HCT116 (cell line): ENCODE results near the gene CSNK1D. TPM values are rescaled to one million over a fixed set of nuclear protein-coding genes. Genes with fewer than 3 reads are reported as not detected.

Experiments
- ATAC-seq: fragments of 200-7000 bp; cut with Tn5 transposase; 2 replicates; pipeline ENCODE4 v1.9.1; 2020; ENCODE audit warnings: mild to moderate bottlenecking, moderate library complexity
- BruUV-seq: library from RNA; stranded (reverse); fragments of 400-500 nt; replicated peaks from 2 replicates; lab custom pipeline; 2021; lab: Mats Ljungman, UMichigan
- CTCF ChIA-PET: fragments of 300-600 bp; sonication (Branson Sonifier 250); formaldehyde crosslinking; loops from one replicate; lab custom pipeline; 2021; ENCODE audit warnings: antibody characterized with exemption; lab: Charles Lee
- POLR2A ChIA-PET: fragments of 300-600, 350-600 bp; sonication (Branson Sonifier 250); formaldehyde crosslinking; loops from one replicate; lab custom pipeline; 2021; ENCODE audit warnings: antibody characterized with exemption; lab: Charles Lee
- RAD21 ChIA-PET, 2 experiments: fragments of 300-600 bp; sonication (Branson Sonifier 250); formaldehyde crosslinking; loops; one replicate each; lab custom pipeline; 2023; ENCODE audit warnings: low total read pairs in 2 of 2; ENCODE audit not compliant: uncharacterized antibody in 2 of 2, unreplicated experiment in 2 of 2, low non-redundant PET in 1 of 2; lab: Charles Lee
- DNase-seq: peaks from one replicate; pipeline ENCODE4 v3.0.0-alpha.2; 2010; ENCODE audit warnings: low read depth, low spot score
- H2AFZ ChIP-seq: fragments of 200-600 bp; shearing (Covaris generic), sonication (generic); 2 replicates; pipeline ENCODE4 v1.6.1; 2017; ENCODE audit warnings: low read depth, mixed run types, mixed read lengths, antibody characterized with exemption, low read length; ENCODE audit not compliant: poor library complexity, severe bottlenecking
- H3K27ac ChIP-seq: 2 replicates; pipeline ENCODE4 v1.5.1; 2012; ENCODE audit warnings: low read depth, low read length
- H3K27me3 ChIP-seq: fragments of 200-600 bp; sonication (generic); 2 replicates; pipeline ENCODE4 v1.6.1; 2016; ENCODE audit warnings: mixed run types, low read length, mixed read lengths; ENCODE audit not compliant: insufficient read depth
- H3K36me3 ChIP-seq, 2 experiments: fragments of 200-500 bp in 1 of 2; fragments of 200-600 bp in 1 of 2; sonication (Bioruptor generic) in 1 of 2; sonication (generic) in 1 of 2; 2 replicates each; pipeline versions ENCODE4 v1.5.1 to v1.6.1; 2014 to 2016; ENCODE audit warnings: low read length in 2 of 2, inconsistent platforms in 1 of 2, mixed read lengths in 1 of 2, mixed run types in 1 of 2; ENCODE audit not compliant: insufficient read depth in 2 of 2, control insufficient read depth in 1 of 2
- H3K4me1 ChIP-seq, 2 experiments: fragments of 200-600 bp in 1 of 2; sonication (generic) in 1 of 2; 2 replicates each; pipeline versions ENCODE4 v1.5.1 to v1.6.1; 2012 to 2017; ENCODE audit warnings: low read length in 2 of 2, inconsistent platforms in 1 of 2, mild to moderate bottlenecking in 1 of 2, mixed read lengths in 1 of 2, mixed run types in 1 of 2, moderate library complexity in 1 of 2; ENCODE audit not compliant: insufficient read depth in 2 of 2, control insufficient read depth in 1 of 2
- H3K4me2 ChIP-seq: fragments of 200-600 bp; sonication (generic); 2 replicates; pipeline ENCODE4 v1.6.1; 2017; ENCODE audit warnings: mixed run types, low read length, mixed read lengths
- H3K4me3 ChIP-seq, 2 experiments: fragments of 200-600 bp in 1 of 2; sonication (generic) in 1 of 2; replicated peaks in 1 of 2; 2 replicates each; pipeline ENCODE4 v1.5.1; 2011 to 2016; ENCODE audit warnings: low read length in 2 of 2, control low read depth in 1 of 2, low read depth in 1 of 2, mild to moderate bottlenecking in 1 of 2, mixed read lengths in 1 of 2, mixed run types in 1 of 2
- H3K79me2 ChIP-seq: fragments of 200-600 bp; sonication (generic); 2 replicates; pipeline ENCODE4 v1.6.1; 2017; ENCODE audit warnings: mild to moderate bottlenecking, mixed run types, low read length, moderate library complexity, mixed read lengths; ENCODE audit not compliant: insufficient read depth
- H3K9ac ChIP-seq: fragments of 200-600 bp; sonication (generic); 2 replicates; pipeline ENCODE4 v1.6.1; 2016; ENCODE audit warnings: low read length, mixed read lengths
- H3K9me2 ChIP-seq: fragments of 200-600 bp; sonication (generic), shearing (Covaris generic); 2 replicates; pipeline ENCODE4 v1.6.1; 2017; ENCODE audit warnings: mixed run types, mild to moderate bottlenecking, moderate library complexity; ENCODE audit not compliant: insufficient read depth
- H3K9me3 ChIP-seq, 2 experiments: fragments of 200-500 bp in 1 of 2; fragments of 200-600 bp in 1 of 2; sonication (Bioruptor generic) in 1 of 2; sonication (generic) in 1 of 2; 2 replicates each; pipeline ENCODE4 v1.6.1; 2014 to 2017; ENCODE audit warnings: low read length in 2 of 2, mixed read lengths in 2 of 2, inconsistent platforms in 1 of 2, low read depth in 1 of 2, mild to moderate bottlenecking in 1 of 2, mixed run types in 1 of 2, moderate library complexity in 1 of 2; ENCODE audit not compliant: control insufficient read depth in 1 of 2, insufficient read depth in 1 of 2
- H4K20me1 ChIP-seq: fragments of 200-600 bp; sonication (generic), shearing (Covaris generic); 2 replicates; pipeline ENCODE4 v1.6.1; 2017; ENCODE audit warnings: mixed run types, mild to moderate bottlenecking, moderate library complexity; ENCODE audit not compliant: insufficient read depth
- ATF3 ChIP-seq: IDR thresholded peaks from 2 replicates; pipeline ENCODE4 v1.6.1; 2012
- CBX3 ChIP-seq: IDR thresholded peaks from 2 replicates; pipeline ENCODE4 v1.6.1; 2012; ENCODE audit warnings: low read depth
- CEBPB ChIP-seq: IDR thresholded peaks from 2 replicates; pipeline ENCODE4 v1.6.1; 2012; ENCODE audit warnings: low read depth
- MAX ChIP-seq: IDR thresholded peaks from 2 replicates; pipeline ENCODE4 v1.6.1; 2012
- POLR2A ChIP-seq: IDR thresholded peaks from 2 replicates; pipeline ENCODE4 v1.7.0; 2011; ENCODE audit warnings: borderline replicate concordance; ENCODE audit not compliant: insufficient read depth, insufficient read length; ENCODE audit errors: extremely low read depth
- POLR2AphosphoS5 ChIP-seq: IDR thresholded peaks from 2 replicates; pipeline ENCODE4 v1.6.1; 2011; ENCODE audit warnings: mild to moderate bottlenecking, low read depth, low read length, moderate library complexity
- SIN3A ChIP-seq: IDR thresholded peaks from 2 replicates; pipeline ENCODE4 v1.6.1; 2012; ENCODE audit warnings: low read depth
- SP1 ChIP-seq: IDR thresholded peaks from 2 replicates; pipeline ENCODE4 v1.6.1; 2012; ENCODE audit warnings: low read depth
- YY1 ChIP-seq: IDR thresholded peaks from 2 replicates; pipeline ENCODE4 v1.6.1; 2011; ENCODE audit warnings: low read length, low read depth, moderate library complexity, mild to moderate bottlenecking; ENCODE audit not compliant: insufficient replicate concordance; ENCODE audit errors: extremely low read depth
- intact Hi-C: fragments of 100-400 bp; cut with micrococcal nuclease; formaldehyde crosslinking; loops from 2 replicates; pipeline ENCODE4 v1.10.0; 2022
- total RNA-seq: library from RNA; stranded (reverse); gene quantifications from one replicate; pipeline ENCODE4 v1.2.1, GENCODE V29; 2021; ENCODE audit not compliant: unreplicated experiment

CSNK1D gene
- total RNA-seq, 1 experiment from 2014 or later = 176 TPM

GRCh38 chr17:82291582-82292250 is 18.2 kb upstream of the CSNK1D start:
- DNase-seq (no peak), ATAC-seq (no peak)
- ChIA-PET CTCF (interaction anchor here (0.6 to 1.2 kb wide), 2 partner anchors 261 to 507 kb away, joined by 3 read pairs; no protein-coding TSS in a partner anchor), POLR2A (interaction anchor here (0.7 to 2.5 kb wide), 10 partner anchors 9 to 78 kb away, joined by 3 to 35 read pairs (median 8); partner anchors contain the start of gene CSNK1D), RAD21 (no interaction called here)
- H3K9ac ChIP-seq = peak overlapping the region; percentile 91
- H4K20me1 ChIP-seq = no peaks in the 10 kb centered on the region
- no peak overlapping the region for H2AFZ ChIP-seq
- no peaks in the 10 kb centered on the region for H3K9me3 ChIP-seq
- peak overlapping the region; percentile 78 for H3K4me2 ChIP-seq
- H3K9me2 ChIP-seq = no peaks in the 10 kb centered on the region
- peak overlapping the region; percentile 78 to 87 for H3K4me3 ChIP-seq
- peaks cover 40 to 64% of the 10 kb centered on the region in 2 experiments for H3K4me1 ChIP-seq
- TSS peak; percentile 83 for BruUV-seq
- peaks cover 3% of the 10 kb centered on the region; the same call in 1 of the 2 replicates for H3K79me2 ChIP-seq
- TF ChIP-seq SIN3A (no peak), CBX3 (0 out of 2 replicates have a peak, but pooled peaks have one; percentile 36), MAX (0 out of 2 replicates have a peak, but pooled peaks have one; percentile 37)
- intact Hi-C loops = loop anchor here (10.0 kb wide), 1 partner anchor 257 kb away; the partner anchor contains the start of genes DCXR and RAC3
- H3K27ac ChIP-seq = peak overlapping the region; percentile 97
- no peaks in the 10 kb centered on the region for H3K27me3 ChIP-seq
- no peaks in the 10 kb centered on the region for H3K36me3 ChIP-seq

GRCh38 chr17:82287868-82288801 is 14.6 kb upstream of the CSNK1D start:
- TF ChIP-seq YY1 = peak; percentile 64
- peak; percentile 90 for TF ChIP-seq SP1
- TF ChIP-seq CEBPB = no peak
- no peak for TF ChIP-seq ATF3
- TF ChIP-seq CBX3 = peak; percentile 97
- TF ChIP-seq POLR2A = no peak
- TF ChIP-seq POLR2AphosphoS5 = peak; percentile 49; the same call in 1 of the 2 replicates
- TF ChIP-seq MAX = peak; percentile 99
- TF ChIP-seq, all 23 proteins: peak for 5
- Histone ChIP-seq H3K27me3 (no peaks in the 10 kb centered on the region), H3K9me2 (no peaks in the 10 kb centered on the region), H3K79me2 (peaks cover 3% of the 10 kb centered on the region; the same call in 1 of the 2 replicates), H3K4me3 (peak overlapping the region; percentile 1 to 29; a peak in 2 of 4 replicates), H4K20me1 (no peaks in the 10 kb centered on the region), H3K4me2 (peak overlapping the region; percentile 66), H3K4me1 (peaks cover 35 to 53% of the 10 kb centered on the region in 2 experiments), H3K9me3 (no peaks in the 10 kb centered on the region), H3K27ac (peak overlapping the region; percentile 80), H2AFZ (no peak overlapping the region), H3K36me3 (no peaks in the 10 kb centered on the region), H3K9ac (peak overlapping the region; percentile 56)
- DNase-seq (peak; percentile 91), ATAC-seq (peak; percentile 48)
- BruUV-seq = no TSS peak
- ChIA-PET CTCF (no interaction called here), POLR2A (interaction anchor here (1.2 kb wide), 1 partner anchor 13 kb away, joined by 3 read pairs; no protein-coding TSS in a partner anchor), RAD21 (no interaction called here)
- intact Hi-C loops = no loop called here
